Right forelimb (tissue), 1 donor: ENCODE data around the gene SYS1.
A peak's percentile ranks its signal among the peaks of the same experiment; 100 is the strongest.

ENCODE experiments used
- DNase-seq: peaks from one replicate; pipeline ENCODE4 v3.0.0-alpha.2; 2018

SYS1 gene

DNA sequence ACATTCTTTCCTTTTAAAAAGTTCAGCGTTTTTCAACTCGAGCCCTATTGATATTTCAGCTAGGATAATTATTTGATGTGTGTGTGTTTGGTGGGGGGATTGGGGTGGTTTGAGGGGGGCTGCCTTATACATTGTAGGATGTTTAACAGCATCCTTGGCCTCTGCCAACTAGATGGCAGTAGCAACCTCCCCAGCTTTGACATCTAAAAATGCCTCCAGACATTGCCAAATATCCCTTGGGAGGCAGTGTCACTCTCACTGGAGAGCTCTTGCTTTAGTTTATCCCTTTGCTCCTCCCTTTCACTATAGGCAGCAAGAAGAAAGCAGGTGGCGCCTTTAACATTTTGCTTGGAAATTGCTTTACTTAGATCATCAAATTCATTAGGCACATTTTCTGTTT lies 29.8 kb downstream of the SYS1 start:
- DNase-seq = no peak

DNA sequence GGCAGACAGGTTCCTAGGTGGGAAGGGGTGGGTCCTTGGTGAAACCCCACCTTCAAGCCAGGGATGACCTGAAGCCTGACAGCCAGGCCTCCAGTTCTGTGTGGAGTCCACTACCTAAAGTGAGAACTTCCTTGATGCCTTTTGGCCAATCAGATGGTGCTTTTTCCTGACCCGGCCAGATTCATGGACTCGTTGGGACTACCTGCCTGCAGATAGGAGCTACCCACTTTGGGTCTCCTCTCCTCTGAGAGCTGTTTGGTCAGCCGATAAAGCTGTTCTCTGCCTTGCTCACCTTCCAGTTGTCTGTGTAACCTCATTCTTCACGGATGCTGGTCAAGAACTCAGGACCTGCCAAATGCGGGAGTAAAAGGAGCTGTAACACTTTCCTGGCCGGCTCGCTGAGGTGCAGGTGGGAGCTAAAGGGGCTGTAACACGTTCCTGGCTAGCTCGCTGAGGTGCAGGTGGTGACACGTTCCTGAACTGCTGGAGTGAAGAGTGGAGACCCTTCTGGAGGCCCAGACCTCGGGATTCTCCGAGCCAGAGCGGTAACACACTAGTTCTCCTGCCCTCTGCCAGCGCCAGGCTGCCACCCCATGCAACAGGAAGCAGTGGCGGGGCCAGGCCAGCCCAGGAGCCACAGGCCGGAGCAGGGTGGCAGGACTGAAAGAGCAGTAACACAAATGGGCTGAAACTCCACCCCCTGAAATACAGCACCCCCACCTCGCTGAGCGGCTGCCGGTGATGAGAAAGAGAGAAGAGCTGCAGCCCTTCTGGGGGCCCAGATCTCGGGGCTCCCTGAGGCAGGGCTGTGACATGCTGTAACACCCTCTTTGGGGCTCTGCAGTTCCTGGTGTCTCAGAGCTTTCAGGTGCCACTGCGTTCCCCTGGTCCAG lies 31.5 kb downstream of the SYS1 start:
- DNase-seq = no peak

DNA sequence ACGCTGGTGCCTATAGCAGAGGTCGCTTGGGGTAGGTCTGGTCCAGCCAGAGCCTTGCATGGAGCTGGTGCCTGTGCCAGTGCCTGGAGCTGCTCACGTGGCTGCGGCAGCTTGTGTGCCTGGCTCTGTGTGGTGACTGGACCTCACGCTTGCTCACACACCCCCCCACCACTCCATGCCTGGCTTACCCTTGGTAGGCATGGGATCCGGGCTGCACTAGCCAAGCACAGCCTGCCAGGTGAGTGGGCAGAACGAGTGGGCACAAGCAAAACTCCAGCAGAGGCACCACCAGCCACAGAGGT lies 32.1 kb downstream of the SYS1 start:
- no peak for DNase-seq

DNA sequence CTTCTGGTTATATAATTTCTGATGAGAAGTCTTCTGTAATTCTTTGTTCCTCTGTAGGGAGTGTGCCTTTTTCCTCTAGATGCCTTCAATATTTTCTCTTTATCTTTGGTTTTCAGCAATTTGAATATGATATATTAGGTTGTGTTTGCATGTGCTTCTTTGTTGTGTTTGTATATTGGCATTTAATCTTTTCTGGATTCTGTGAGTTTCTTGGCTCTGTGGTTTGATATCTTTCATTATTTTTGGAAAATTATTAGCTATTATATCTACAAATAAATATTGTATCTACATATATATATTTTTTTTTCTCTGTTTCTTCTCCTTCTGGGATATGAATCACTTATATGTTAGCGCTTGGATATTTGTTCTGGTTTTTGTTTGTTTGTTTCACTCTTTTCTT lies 36.1 kb downstream of the SYS1 start:
- no peak for DNase-seq

DNA sequence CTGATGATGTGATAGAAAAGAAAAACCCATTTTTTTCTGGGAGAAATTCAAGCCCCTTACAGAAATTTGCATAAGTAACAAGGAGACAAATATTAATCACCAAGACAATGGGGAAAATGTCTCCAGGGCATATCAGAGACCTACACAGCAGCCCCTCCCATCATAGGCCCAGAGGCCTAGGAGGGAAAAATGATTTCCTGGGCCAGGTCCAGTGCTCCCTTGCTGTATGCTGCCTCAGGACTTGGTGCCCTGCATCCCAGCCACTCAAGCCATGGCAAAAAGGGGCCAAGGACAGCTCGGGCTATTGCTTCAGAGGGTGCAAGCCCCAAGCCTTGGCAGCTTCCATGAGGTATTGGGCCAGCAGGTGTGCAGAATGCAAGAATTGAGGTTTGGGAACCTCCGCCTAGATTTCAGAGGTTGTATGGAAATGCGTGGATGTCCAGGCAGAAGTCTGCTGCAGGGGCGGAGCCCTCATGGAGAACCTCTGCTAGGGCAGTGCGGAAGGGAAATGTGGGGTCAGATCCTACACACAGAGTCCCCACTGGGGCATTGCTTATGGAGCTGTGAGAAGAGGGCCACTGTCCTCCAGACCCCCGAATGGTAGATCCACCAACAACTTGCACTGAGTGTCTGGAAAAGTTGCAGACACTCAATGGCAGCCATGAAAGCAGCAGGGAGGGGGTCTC lies 37.5 kb downstream of the SYS1 start:
- no peak for DNase-seq

DNA sequence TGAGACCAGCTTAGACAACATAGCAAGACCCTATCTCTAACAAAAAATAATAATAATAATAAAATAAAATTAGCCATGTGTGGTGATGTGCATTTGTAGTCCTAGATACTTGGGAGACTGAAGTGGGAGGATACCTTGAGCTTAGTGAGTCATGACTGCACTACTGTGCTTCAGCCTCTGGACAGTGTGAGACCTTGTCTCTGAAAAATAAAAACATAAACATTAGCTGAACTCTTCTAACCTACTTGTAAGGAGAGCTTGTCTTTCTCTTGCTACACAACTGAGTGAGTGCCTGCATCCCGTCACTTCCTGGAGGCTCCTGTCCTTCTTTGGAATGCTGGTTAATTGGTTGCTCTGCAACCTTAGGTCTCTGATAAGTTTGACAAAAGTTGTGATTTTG lies 40.0 kb downstream of the SYS1 start:
- no peak for DNase-seq

DNA sequence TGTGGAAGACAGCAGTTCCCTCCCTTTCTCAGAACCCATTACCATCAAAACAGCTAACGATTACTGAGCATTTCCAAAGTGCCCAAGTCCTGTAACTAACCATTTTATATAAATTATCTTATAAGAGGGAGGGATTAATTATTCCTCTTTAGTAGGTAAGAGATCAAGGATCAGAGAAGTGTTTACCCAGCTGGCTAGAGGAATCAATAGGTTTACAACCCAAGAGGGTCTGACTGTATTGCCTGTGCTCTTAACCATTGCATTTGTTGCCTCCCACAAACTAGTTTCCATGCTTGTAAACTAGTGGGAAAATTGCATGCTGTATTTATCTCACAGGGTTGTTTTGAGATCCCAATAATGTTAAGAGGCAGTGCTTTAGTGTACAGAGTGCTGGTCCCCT lies 41.5 kb downstream of the SYS1 start:
- no peak for DNase-seq

DNA sequence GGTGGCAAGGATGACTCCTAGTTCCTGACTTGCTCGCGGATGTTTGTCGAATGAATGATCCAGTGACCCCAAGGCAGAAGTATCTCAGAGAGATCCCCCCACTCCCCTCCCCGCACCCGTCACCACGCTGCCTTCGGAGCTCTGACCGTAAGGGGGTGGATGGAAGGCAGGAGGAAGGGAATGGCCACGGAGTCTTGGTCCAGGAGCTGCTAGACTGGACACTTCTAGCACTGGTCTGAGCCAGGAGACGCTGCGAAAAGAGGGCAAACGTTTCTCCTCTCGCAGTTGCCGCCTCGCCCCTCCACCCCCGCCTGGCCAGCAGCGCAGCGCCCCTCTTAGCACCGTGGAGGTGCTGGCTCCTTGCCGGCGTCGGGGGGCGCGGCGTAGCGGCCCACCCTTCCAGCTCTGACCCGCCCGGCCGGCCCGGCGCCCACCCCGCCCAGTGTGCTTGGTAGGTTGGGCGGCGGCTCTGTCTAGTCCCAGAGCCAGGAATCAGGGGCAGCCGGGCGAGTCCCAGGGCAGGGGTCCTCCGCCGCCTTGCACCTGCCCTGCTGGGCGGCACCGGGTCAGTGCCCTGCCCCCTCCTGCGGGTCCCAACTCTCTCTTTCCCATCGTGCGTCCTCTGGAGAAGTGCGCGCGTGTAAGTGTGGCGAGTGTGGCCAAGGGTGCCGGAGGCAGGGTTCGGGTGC lies 42.8 kb downstream of the SYS1 start:
- DNase-seq = no peak

DNA sequence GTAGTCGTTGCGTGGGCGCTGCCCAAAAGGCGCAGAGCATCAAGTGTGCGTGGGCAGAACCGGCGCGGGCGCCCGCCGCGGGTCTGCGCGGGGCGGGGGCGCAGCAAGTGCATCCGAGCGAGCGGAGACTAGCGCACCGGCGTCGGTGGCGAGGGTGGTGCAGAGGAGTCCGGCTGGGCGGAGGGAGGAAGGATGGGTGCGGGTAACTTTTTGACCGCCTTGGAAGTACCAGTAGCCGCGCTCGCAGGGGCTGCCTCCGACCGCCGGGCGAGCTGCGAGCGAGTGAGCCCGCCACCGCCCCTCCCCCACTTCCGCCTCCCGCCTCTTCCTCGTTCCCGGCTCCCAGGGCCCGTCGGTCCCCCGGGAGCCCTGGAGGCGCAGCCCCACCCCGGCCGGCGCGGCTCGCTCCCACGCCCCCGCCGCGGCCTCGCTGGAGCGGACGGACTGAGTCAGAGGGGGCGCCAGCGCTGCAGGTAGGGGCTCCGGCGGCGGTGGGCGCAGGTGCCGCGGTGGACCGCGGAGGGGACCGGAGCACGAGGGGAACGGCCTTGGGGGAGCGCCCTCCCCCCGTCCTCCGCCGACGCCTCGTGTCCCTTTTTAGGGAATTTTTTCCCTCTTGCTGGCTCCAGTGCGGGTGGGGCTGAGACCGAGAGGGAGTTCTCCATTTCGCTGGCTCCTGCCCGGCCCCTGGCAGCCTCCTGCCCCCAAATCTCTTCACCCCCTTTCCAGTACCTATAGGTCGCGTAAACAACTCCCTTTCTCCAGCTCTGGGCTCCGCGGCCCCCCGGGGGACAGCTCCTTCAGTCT lies 43.5 kb downstream of the SYS1 start:
- peak; percentile 61 for DNase-seq

DNA sequence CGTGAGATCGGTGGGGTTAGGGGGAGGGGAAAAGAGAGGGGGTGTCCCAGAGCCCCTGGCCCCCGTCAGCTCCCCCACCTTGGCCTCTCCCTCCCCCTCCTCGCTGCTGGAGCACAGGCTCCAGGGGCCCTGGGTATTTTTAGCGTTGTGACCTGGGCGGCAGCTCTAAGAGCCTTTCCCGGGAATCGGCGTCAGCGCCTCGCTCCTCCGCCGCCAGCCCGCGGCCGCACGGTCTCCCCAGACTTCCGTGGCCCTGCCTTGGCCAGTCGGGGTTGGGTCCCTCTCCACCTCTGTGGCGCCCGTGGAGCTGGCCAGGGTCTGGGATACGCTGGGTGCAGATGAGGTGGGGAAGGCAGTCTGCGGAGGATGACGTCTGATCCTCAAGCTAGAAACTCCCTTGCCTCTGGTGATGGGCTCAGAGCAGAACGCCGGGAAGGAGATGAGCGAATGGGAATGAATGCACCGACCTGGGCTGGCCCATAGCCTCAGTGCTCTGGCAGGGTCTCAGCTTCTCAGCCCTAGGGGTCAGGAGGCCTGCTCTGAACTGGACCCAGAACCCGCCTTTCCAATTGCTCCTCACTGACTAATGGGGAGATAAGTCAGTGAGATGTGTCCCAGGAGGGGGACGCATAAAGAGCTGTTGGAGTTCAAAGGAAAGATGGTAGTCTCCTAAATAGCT lies 44.2 kb downstream of the SYS1 start:
- DNase-seq = peak; percentile 57

DNA sequence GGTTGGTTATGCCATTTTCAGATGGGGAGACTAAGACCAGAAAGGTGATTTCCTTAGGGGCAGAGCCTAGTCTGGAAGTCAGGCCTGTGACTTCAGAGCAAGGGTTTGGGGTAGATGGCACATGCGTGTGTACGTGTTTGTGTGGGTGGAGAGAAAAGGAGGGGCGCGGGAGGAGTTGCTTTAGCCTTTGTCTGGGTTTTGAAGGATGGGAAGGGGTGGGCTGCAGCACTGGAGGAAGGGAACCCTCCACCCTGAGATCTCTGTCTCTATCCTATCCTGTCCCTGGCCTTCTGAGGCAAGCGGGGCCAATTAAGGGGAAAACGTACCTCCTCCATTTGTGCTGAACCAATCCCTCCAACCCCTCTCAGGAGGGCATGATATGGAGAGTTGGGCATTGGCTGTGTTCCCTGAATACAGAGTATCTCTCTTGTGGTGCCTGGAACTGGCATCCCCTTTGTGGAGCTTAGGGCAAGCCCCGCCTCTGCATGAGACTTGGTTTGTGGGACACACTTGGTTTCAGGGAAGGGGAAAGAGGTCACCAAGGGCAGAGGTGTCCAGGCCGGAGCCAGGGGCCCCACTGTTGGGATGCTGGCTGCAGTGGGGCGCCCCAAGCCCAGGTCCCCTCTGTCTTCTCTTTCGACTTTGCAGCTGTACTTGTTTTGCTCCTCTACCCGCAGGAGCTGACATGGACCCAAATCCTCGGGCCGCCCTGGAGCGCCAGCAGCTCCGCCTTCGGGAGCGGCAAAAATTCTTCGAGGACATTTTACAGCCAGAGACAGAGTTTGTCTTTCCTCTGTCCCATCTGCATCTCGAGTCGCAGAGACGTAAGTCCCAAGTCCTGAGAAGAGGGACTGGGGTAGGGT lies 45.1 kb downstream of the SYS1 start, which contains the start of gene DBNDD2:
DBNDD2 (plus strand) TSS at position 507 of the 863 bp plus-strand sequence; CDS start at position 686, 179 bp downstream.
- DNase-seq = no peak

DNA sequence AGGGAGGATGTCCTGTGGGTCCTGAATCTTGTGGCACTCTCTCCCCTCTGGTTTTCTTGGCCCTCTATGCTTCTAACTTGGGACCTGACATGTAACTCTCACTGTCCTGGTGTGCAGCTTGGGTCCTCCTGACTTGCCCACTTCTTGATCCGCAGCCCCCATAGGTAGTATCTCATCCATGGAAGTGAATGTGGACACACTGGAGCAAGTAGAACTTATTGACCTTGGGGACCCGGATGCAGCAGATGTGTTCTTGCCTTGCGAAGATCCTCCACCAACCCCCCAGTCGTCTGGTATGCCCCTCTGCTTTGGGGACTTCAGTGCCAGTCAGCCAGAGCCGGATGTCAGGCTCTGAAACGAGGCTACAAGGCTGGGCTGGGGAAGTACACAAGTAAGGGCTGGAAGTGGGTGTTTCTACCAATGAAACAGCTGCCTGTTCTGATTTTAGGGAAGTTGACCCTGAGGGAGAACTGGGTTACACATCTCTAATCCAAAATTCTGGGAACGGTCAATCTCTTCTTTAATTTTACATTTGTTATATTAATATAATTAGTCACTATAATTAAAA lies 45.8 kb downstream of the SYS1 start:
- DNase-seq = no peak

DNA sequence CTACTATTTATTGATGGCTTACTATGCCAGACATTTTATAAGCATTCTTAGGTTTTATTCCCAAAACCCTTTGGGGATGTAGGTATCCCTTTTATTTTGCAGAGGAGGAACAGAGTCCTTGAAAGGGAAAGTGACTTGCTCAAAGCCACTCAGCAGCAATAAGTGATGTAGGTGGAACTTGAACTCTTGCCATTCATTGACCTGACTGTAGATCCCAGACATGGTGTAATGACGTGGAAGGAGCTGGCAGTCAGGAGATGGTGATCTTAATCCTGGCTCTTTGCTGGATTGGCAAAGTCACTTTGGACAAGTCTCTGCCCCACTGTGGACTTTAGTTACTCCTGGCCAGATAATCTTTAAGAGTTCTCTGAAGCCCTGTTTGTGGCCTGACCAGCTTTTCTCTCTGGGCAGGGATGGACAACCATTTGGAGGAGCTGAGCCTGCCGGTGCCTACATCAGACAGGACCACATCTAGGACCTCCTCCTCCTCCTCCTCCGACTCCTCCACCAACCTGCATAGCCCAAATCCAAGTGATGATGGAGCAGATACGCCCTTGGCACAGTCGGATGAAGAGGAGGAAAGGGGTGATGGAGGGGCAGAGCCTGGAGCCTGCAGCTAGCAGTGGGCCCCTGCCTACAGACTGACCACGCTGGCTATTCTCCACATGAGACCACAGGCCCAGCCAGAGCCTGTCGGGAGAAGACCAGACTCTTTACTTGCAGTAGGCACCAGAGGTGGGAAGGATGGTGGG lies 46.7 kb downstream of the SYS1 start:
- DNase-seq = no peak

DNA sequence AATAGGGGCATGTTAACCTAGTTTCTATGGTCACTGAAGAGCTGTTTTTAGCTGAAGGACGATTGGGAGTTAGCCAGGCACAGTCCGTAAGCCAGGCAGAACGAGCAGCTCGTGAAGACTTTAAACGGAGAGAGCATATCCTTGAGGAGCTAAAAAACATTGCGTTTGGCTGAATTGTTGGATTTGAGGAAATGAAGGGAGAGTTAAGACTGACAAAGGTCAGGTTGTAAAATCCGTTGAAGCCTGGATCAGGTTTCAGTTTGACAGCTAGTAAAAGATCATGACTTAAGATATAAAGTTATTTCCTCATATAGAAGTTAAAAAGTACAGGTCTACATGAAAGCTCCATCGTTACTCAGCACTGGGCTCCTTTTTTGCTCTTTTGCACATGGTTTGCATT lies 47.9 kb downstream of the SYS1 start:
- no peak for DNase-seq

DNA sequence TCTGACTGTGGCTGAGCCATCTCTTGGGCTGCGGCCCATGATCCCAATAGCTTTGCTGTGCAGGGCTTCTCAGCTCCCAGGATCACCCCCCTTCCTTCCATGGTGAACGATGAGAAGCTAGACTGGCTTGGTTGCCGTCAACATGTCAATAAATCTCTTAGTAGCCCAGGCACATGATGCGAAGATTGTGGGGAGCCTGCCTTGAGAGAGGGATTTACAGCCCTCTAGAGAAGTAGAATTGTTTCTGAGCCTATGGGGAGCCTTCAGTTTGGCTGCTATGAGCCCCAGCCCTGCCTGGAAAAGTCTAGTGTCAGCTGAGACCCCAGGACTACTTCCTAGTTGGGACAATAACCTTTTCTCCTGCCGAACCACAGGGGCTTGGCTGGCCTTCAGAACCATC lies 49.7 kb downstream of the SYS1 start:
- no peak for DNase-seq

DNA sequence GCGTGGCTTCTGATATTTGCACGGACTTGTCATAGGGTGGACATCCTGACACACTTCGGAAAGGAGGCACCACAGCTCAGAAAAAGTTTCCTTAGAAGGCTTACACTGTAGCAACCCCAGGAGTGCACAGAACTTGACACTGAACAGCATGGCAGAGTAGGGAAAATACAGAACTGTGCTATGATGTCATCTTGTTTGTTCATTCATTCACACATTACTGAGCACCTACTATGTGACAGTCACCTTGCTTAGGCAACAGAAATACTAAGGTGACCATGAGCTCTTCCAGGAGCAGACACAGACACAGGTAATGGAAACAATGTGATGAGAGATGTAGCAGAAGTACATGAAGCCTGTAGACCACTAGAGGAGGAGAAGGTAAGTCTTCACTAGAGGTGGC lies 50.5 kb downstream of the SYS1 start:
- DNase-seq = no peak

DNA sequence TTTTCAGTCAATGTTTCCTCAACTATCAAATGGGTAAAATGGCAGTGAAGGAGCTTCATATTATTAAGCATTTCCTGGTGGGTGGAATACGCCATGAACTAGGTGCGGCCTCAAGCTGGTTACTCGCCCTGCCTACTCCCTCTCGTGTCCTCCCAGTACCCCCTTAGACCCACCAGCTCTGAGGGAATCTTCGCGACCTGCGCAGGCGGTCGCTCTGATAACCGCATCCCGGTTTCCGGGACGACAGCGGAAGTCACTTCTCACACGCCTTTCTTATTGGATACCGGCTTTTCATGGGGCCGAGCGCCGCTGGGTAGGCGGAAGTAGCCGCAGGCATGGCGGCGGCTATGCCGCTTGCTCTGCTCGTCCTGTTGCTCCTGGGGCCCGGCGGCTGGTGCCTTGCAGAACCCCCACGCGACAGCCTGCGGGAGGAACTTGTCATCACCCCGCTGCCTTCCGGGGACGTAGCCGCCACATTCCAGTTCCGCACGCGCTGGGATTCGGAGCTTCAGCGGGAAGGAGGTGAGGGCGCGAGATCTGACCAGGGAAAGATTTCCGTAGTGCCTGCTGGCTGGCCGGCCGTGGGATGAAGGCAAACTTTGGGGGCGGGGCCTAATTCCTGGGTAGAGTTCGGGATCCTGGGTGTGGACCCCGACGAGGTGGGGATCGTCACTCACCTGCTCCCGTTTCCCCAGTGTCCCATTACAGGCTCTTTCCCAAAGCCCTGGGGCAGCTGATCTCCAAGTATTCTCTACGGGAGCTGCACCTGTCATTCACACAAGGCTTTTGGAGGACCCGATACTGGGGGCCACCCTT lies 53.1 kb downstream of the SYS1 start, which contains the start of gene PIGT:
PIGT (plus strand) TSS at position 320 of the 816 bp plus-strand sequence; CDS start at position 336, 16 bp downstream.
- DNase-seq = peak; percentile 88

DNA sequence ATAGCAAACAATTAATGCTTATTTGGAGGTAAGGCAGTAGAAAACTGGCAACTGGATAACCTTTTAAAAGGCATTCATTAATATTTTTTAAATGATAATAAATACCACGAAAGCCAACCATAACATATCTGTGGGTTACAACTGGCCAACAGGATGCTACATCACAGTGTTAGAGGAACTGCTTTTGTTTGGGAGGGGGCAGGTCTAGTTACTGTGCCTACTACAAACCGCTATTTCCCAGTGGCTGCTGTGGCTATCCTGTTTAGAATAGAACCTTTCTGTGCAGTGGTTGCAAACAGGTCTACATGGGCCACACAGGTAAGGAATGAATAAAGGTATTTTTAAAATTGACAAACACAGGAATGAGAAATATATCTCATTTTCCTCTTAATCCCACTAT lies 54.0 kb downstream of the SYS1 start:
- no peak for DNase-seq
